ENCODE measurements around the gene VPS13D.

Gene VPS13D

DNA sequence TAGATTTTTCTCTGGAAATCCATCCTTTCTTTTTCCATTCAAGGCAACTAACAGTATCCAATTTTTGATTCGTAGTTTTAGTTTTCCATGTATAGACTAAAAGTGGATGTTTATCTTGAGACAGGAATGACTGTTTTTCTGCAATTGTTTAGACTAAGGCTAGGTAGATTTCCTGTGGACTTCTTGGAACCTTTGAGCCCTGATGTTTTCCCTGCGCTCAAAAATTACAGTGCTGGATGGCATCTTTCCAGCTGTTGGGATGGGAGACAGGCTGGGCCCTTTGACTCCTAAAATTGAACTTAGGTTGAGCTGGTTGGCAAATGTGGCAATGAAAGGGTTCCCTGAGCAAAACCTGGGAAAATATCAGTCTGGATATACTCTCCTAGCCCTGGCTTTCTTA is 207.8 kb downstream of the VPS13D start:
- Histone ChIP-seq H4K8ac (ENCODE audit: low read length) (no peak overlapping the region), H3K4me2 (ENCODE audit: low read length, poor library complexity, severe bottlenecking) (no peak overlapping the region), H2BK120ac (ENCODE audit: low read depth, low read length) (no peak overlapping the region), H3K4me1 (ENCODE audit: control insufficient read depth, insufficient read depth, low read depth, low read length) (peaks cover 18% of the 10 kb centered on the region), H3K23ac (ENCODE audit: low read length in 2 of 2) (no peak overlapping the region), H3K27me3 (ENCODE audit: control insufficient read depth in 1 of 2, insufficient read depth in 1 of 2, low read length in 2 of 2) (no peaks in the 10 kb centered on the region), H3K18ac (ENCODE audit: low read depth in 1 of 2, low read length in 2 of 2) (no peak overlapping the region), H3K4me3 (ENCODE audit: insufficient read depth in 1 of 2, low read depth in 1 of 2, low read length in 2 of 2) (no peak overlapping the region), H3K27ac (ENCODE audit: low read length, poor library complexity, severe bottlenecking) (no peak overlapping the region), H2BK15ac (ENCODE audit: low read depth, poor library complexity, severe bottlenecking) (no peak overlapping the region), H3K9ac (ENCODE audit: low read length) (no peak overlapping the region), H2AK5ac (ENCODE audit: low read length, severe bottlenecking) (no peak overlapping the region), H3K4ac (ENCODE audit: low read depth in 1 of 2, low read length in 2 of 2) (no peak overlapping the region), H3K9me3 (ENCODE audit: control insufficient read depth, low read length) (no peaks in the 10 kb centered on the region), H3K79me1 (replicated peaks; ENCODE audit: low read length, poor library complexity, severe bottlenecking) (peaks cover 6% of the 10 kb centered on the region), H2BK5ac (ENCODE audit: low read depth, low read length, poor library complexity, severe bottlenecking) (no peak overlapping the region), H2BK12ac (ENCODE audit: low read length in 2 of 2) (no peak overlapping the region), H3K36me3 (ENCODE audit: control insufficient read depth in 1 of 2, insufficient read depth in 2 of 2, low read depth in 1 of 2, low read length in 2 of 2) (peaks cover 7 to 16% of the 10 kb centered on the region in 2 experiments), H2AFZ (ENCODE audit: low read depth, low read length) (no peak overlapping the region), H4K91ac (ENCODE audit: low read length) (no peak overlapping the region), H3K14ac (ENCODE audit: low read length in 2 of 2) (no peak overlapping the region)
- WGBS: 87% methylated on average over 2 of the region's 2 CpGs
- no peak for DNase-seq

DNA sequence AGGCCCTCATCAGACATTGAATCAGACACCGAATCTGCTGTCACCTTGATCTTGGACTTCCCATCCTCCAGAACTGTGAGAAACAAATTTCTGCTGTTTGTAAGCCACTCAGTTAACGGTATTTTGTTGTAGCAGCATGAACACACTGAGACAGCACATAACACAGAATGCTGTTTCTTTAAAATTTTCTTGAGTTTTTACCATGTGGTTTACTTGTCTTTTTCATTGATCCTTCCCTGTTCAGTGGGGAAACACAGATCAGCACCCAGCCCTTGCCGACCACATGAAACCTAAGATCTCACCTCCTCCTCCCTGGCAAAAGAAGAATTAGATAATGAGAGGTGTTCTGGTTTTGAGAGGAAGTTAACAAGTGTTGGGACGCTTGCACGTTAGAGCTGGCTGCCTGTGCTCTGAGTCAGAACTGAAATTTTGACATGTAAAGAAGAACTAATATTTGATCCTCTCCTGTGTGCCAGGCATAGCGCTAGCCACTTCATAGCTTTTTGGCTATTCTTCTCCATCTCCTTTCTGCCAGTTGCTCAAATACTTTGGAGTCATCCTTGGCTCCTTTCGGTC is 208.6 kb downstream of the VPS13D start:
- no peak overlapping the region for H2BK12ac ChIP-seq (ENCODE audit: low read length in 2 of 2)
- peaks cover 3 to 20% of the 10 kb centered on the region in 2 experiments for H3K36me3 ChIP-seq (ENCODE audit: control insufficient read depth in 1 of 2, insufficient read depth in 2 of 2, low read depth in 1 of 2, low read length in 2 of 2)
- no peak overlapping the region for H2BK120ac ChIP-seq (ENCODE audit: low read depth, low read length)
- H3K23ac ChIP-seq (ENCODE audit: low read length in 2 of 2): no peak overlapping the region
- no peak overlapping the region for H2AK5ac ChIP-seq (ENCODE audit: low read length, severe bottlenecking)
- H4K8ac ChIP-seq (ENCODE audit: low read length): no peak overlapping the region
- no peak overlapping the region for H3K27ac ChIP-seq (ENCODE audit: low read length, poor library complexity, severe bottlenecking)
- H3K9ac ChIP-seq (ENCODE audit: low read length): no peak overlapping the region
- WGBS: 80% methylated on average over 6 of the region's 7 CpGs
- no peak overlapping the region for H2BK5ac ChIP-seq (ENCODE audit: low read depth, low read length, poor library complexity, severe bottlenecking)
- no peaks in the 10 kb centered on the region for H3K9me3 ChIP-seq (ENCODE audit: control insufficient read depth, low read length)
- no peak overlapping the region for H3K18ac ChIP-seq (ENCODE audit: low read depth in 1 of 2, low read length in 2 of 2)
- H3K4me1 ChIP-seq (ENCODE audit: control insufficient read depth, insufficient read depth, low read depth, low read length): peaks cover 12% of the 10 kb centered on the region
- H4K91ac ChIP-seq (ENCODE audit: low read length): no peak overlapping the region
- no peak for DNase-seq
- H3K14ac ChIP-seq (ENCODE audit: low read length in 2 of 2): no peak overlapping the region
- H3K4ac ChIP-seq (ENCODE audit: low read depth in 1 of 2, low read length in 2 of 2): no peak overlapping the region
- H2AFZ ChIP-seq (ENCODE audit: low read depth, low read length): no peak overlapping the region
- no peak overlapping the region for H3K4me3 ChIP-seq (ENCODE audit: insufficient read depth in 1 of 2, low read depth in 1 of 2, low read length in 2 of 2)
- no peaks in the 10 kb centered on the region for H3K27me3 ChIP-seq (ENCODE audit: control insufficient read depth in 1 of 2, insufficient read depth in 1 of 2, low read length in 2 of 2)
- no peak overlapping the region for H3K4me2 ChIP-seq (ENCODE audit: low read length, poor library complexity, severe bottlenecking)
- peaks cover 6% of the 10 kb centered on the region for H3K79me1 ChIP-seq (replicated peaks; ENCODE audit: low read length, poor library complexity, severe bottlenecking)
- no peak overlapping the region for H2BK15ac ChIP-seq (ENCODE audit: low read depth, poor library complexity, severe bottlenecking)

DNA sequence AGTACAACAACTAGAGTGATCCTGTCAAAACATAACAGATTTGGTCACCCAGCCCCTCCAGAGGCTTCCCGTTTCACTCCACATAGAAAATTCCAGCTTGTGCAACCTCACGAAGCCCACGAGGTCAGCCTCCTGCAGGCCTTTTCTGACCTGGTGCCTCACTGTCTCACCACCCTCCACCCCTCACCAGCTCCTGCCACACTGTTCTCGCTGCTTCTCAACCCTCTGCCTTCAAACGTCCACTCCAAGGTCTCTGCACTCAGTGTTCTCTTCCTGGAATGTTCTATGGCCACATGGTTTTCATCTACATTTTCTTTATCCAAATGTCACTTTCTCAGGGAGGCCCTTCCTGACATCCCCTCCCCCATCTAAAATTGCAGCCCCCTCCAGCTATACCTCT is 209.2 kb downstream of the VPS13D start:
- Histone ChIP-seq H3K23ac (ENCODE audit: low read length in 2 of 2) (no peak overlapping the region), H4K8ac (ENCODE audit: low read length) (no peak overlapping the region), H3K79me1 (replicated peaks; ENCODE audit: low read length, poor library complexity, severe bottlenecking) (peaks cover 6% of the 10 kb centered on the region), H2BK15ac (ENCODE audit: low read depth, poor library complexity, severe bottlenecking) (no peak overlapping the region), H3K4me3 (ENCODE audit: insufficient read depth in 1 of 2, low read depth in 1 of 2, low read length in 2 of 2) (no peak overlapping the region), H3K4ac (ENCODE audit: low read depth in 1 of 2, low read length in 2 of 2) (no peak overlapping the region), H3K27me3 (ENCODE audit: control insufficient read depth in 1 of 2, insufficient read depth in 1 of 2, low read length in 2 of 2) (no peaks in the 10 kb centered on the region), H3K18ac (ENCODE audit: low read depth in 1 of 2, low read length in 2 of 2) (no peak overlapping the region), H3K36me3 (ENCODE audit: control insufficient read depth in 1 of 2, insufficient read depth in 2 of 2, low read depth in 1 of 2, low read length in 2 of 2) (peaks cover 3 to 20% of the 10 kb centered on the region in 2 experiments), H2AK5ac (ENCODE audit: low read length, severe bottlenecking) (no peak overlapping the region), H3K9me3 (ENCODE audit: control insufficient read depth, low read length) (no peaks in the 10 kb centered on the region), H3K4me2 (ENCODE audit: low read length, poor library complexity, severe bottlenecking) (no peak overlapping the region), H4K91ac (ENCODE audit: low read length) (no peak overlapping the region), H2BK12ac (ENCODE audit: low read length in 2 of 2) (no peak overlapping the region), H2BK120ac (ENCODE audit: low read depth, low read length) (no peak overlapping the region), H3K9ac (ENCODE audit: low read length) (no peak overlapping the region), H2AFZ (ENCODE audit: low read depth, low read length) (no peak overlapping the region), H3K27ac (ENCODE audit: low read length, poor library complexity, severe bottlenecking) (no peak overlapping the region), H3K4me1 (ENCODE audit: control insufficient read depth, insufficient read depth, low read depth, low read length) (peaks cover 8% of the 10 kb centered on the region), H3K14ac (ENCODE audit: low read length in 2 of 2) (no peak overlapping the region), H2BK5ac (ENCODE audit: low read depth, low read length, poor library complexity, severe bottlenecking) (no peak overlapping the region)
- 69% methylated on average over 5 of the region's 5 CpGs for WGBS
- no peak for DNase-seq

DNA sequence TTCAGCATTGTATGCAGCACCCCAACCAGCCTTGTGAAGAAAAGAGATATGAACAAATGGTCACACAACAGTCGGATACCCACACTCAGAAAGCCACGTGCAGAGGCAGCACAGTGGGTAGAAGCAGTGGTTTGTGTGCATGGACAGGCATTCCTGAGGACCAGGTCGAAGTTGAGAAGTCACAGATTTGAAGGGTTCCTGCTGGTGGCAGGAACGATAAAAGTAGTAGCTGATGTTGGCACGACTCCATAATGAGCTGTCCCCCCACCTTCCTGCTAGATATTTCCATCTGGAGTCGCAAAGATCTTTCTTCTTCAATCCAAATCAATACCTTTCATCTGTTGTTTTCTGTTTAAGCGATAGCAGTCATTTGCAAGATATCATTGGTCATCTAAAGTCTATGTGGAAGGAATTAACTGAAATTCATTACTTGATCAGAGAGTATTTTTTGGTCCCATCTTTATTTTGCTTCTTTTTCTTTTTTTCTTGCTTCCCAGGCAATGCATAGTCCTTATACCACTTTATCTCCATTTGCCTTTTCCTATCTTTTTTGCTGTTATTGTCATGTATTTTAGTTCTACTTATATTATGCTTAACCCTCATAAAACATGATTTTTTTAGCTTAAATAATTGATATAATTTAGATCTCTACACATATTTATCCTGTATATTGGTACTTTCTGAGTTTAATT is 211.7 kb downstream of the VPS13D start:
- Histone ChIP-seq H3K23ac (ENCODE audit: low read length in 2 of 2) (no peak overlapping the region), H3K4me2 (ENCODE audit: low read length, poor library complexity, severe bottlenecking) (no peak overlapping the region), H3K9me3 (ENCODE audit: control insufficient read depth, low read length) (no peaks in the 10 kb centered on the region), H3K79me1 (replicated peaks; ENCODE audit: low read length, poor library complexity, severe bottlenecking) (peaks cover 6% of the 10 kb centered on the region), H3K4me1 (ENCODE audit: control insufficient read depth, insufficient read depth, low read depth, low read length) (peaks cover 4% of the 10 kb centered on the region), H2BK120ac (ENCODE audit: low read depth, low read length) (no peak overlapping the region), H2BK15ac (ENCODE audit: low read depth, poor library complexity, severe bottlenecking) (no peak overlapping the region), H4K91ac (ENCODE audit: low read length) (no peak overlapping the region), H3K9ac (ENCODE audit: low read length) (no peak overlapping the region), H3K27me3 (ENCODE audit: control insufficient read depth in 1 of 2, insufficient read depth in 1 of 2, low read length in 2 of 2) (no peaks in the 10 kb centered on the region), H2AK5ac (ENCODE audit: low read length, severe bottlenecking) (no peak overlapping the region), H3K27ac (ENCODE audit: low read length, poor library complexity, severe bottlenecking) (no peak overlapping the region), H4K8ac (ENCODE audit: low read length) (no peak overlapping the region), H3K18ac (ENCODE audit: low read depth in 1 of 2, low read length in 2 of 2) (no peak overlapping the region), H2AFZ (ENCODE audit: low read depth, low read length) (no peak overlapping the region), H3K14ac (ENCODE audit: low read length in 2 of 2) (peak overlapping the region in 1 of 2 experiments; percentile 48), H3K4me3 (ENCODE audit: insufficient read depth in 1 of 2, low read depth in 1 of 2, low read length in 2 of 2) (no peak overlapping the region), H3K4ac (ENCODE audit: low read depth in 1 of 2, low read length in 2 of 2) (no peak overlapping the region), H2BK12ac (ENCODE audit: low read length in 2 of 2) (no peak overlapping the region), H3K36me3 (ENCODE audit: control insufficient read depth in 1 of 2, insufficient read depth in 2 of 2, low read depth in 1 of 2, low read length in 2 of 2) (peaks cover 3 to 20% of the 10 kb centered on the region in 2 experiments), H2BK5ac (ENCODE audit: low read depth, low read length, poor library complexity, severe bottlenecking) (no peak overlapping the region)
- DNase-seq: no peak
- WGBS: 94% methylated on average over 6 of the region's 7 CpGs

Measured in mesenchymal stem cell (in vitro differentiated cells and primary cell).